Stomach (tissue), 9 donors: ENCODE data around the gene RTCA. TPM values are rescaled to one million over a fixed set of nuclear protein-coding genes. Genes with fewer than 3 reads are reported as not detected.

Source experiments
- DNase-seq, 2 donors: peaks; one replicate each; pipeline versions ENCODE4 v3.0.0 to v3.0.0-alpha.2; 2013 to 2019
- H3K27ac ChIP-seq, 5 donors: fragments of 200-600 bp in 4 of 5; sonication (generic) in 4 of 5; one replicate each; pipeline ENCODE4 v1.5.1; 2013 to 2019; ENCODE audit warnings: mild to moderate bottlenecking in 1 of 5, moderate library complexity in 1 of 5
- H3K27me3 ChIP-seq, 3 donors: fragments of 200-600 bp; sonication (generic); one replicate each; pipeline ENCODE4 v1.5.1; 2017 to 2019; ENCODE audit warnings: mixed run types in 1 of 3
- H3K36me3 ChIP-seq, 4 donors: fragments of 200-600 bp; sonication (generic); 1 replicate in 3 of 4; 2 replicates in 1 of 4; pipeline ENCODE4 v1.5.1; 2016 to 2019
- H3K4me1 ChIP-seq, 4 donors: fragments of 200-600 bp; sonication (generic); one replicate each; pipeline ENCODE4 v1.5.1; 2016 to 2019
- H3K4me3 ChIP-seq, 4 donors: fragments of 200-600 bp; sonication (generic) in 3 of 4; one replicate each; pipeline ENCODE4 v1.5.1; 2016 to 2019; ENCODE audit warnings: mild to moderate bottlenecking in 1 of 4
- H3K9me3 ChIP-seq, 4 donors: fragments of 200-600 bp; sonication (generic); one replicate each; pipeline ENCODE4 v1.5.1; 2016 to 2019
- EP300 ChIP-seq: sonication (generic); formaldehyde crosslinking; IDR thresholded peaks from one replicate; pipeline ENCODE4 v1.6.1; 2017; ENCODE audit warnings: antibody characterized with exemption
- POLR2A ChIP-seq, 4 donors: fragments of 450-650 bp; IDR thresholded peaks; one replicate each; pipeline ENCODE4 v1.6.1; 2016; ENCODE audit warnings: antibody characterized with exemption in 4 of 4, control low read depth in 2 of 4, mild to moderate bottlenecking in 1 of 4, moderate library complexity in 1 of 4
- POLR2AphosphoS5 ChIP-seq, 3 donors: sonication (generic); formaldehyde crosslinking; IDR thresholded peaks; one replicate each; pipeline ENCODE4 v1.6.1; 2016; ENCODE audit warnings: antibody characterized with exemption in 3 of 3
- WGBS, 5 donors: extraction: QIAGEN DNeasy Blood & Tissue Kit in 3 of 5; methylation state at CpG; one replicate each; pipeline versions ENCODE4 v1.1.5 to v1.1.7; 2013 to 2018; 5-methylcytosine and 5-hydroxymethylcytosine counted together
- intact Hi-C: fragments of 100-400 bp; cut with DNase I; formaldehyde crosslinking; loops from one replicate; pipeline ENCODE4 v1.15.1; 2023; ENCODE audit warnings: low total_unique reads
- polyA plus RNA-seq, 3 donors: library from polyadenylated mRNA; stranded (reverse); fragments of 200-250 nt; gene quantifications; one replicate each; pipeline ENCODE4 v1.2.3, GENCODE V29; 2013
- total RNA-seq, 5 donors: library from RNA; depleted of rRNA; stranded (reverse); fragments of >200 nt; gene quantifications; one replicate each; pipeline versions ENCODE4 v1.1.0 to v1.2.3, GENCODE V29; 2014 to 2016
- TF ChIP-seq, protein P1 (sequence below), 7 experiments: fragments of 450-650 bp in 4 of 7; fragments of 200-600 bp in 3 of 7; sonication (generic) in 3 of 7; IDR thresholded peaks; one replicate each; pipeline ENCODE4 v1.5.1; 2016 to 2019; ENCODE audit warnings: antibody characterized with exemption in 7 of 7, control low read depth in 2 of 7, mild to moderate bottlenecking in 1 of 7
- donor health status: healthy with polysubstance abuse.
- donor health status: Bipolar disorder and iron deficiency.
- donor health status: healthy.

Gene RTCA
- total and polyA plus RNA-seq, 8 donors = 16.5 to 51.9 (median 22.3) TPM

DNA sequence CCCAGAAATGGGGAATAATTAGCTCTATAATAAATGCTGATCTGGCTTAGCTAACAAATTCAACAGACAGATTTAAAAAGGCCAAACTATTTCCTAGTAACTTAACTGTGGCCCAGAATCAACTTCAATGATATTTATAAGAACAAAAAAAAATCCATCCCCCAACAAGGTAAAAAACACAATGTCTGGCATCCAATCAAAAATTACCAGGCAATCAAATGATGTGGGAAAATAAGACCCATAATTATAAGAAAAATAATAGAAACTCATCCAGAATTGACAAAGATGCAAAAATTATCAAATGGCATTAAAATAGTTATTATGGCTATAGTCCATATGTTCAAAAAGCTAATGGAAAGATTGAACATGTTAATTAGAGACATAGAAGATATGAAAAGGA lies 43.8 kb downstream of the RTCA start:
- Histone ChIP-seq H3K4me3 (no peak overlapping the region), H3K36me3 (no peaks in the 10 kb centered on the region), H3K27me3 (no peaks in the 10 kb centered on the region), H3K4me1 (no peaks in the 10 kb centered on the region), H3K9me3 (no peaks in the 10 kb centered on the region), H3K27ac (no peak overlapping the region)
- TF ChIP-seq POLR2AphosphoS5 (IDR thresholded peaks at IDR 0.05) (no peak), POLR2A (IDR thresholded peaks at IDR 0.05) (no peak), EP300 (no peak)
- TF ChIP-seq, protein P1, sequence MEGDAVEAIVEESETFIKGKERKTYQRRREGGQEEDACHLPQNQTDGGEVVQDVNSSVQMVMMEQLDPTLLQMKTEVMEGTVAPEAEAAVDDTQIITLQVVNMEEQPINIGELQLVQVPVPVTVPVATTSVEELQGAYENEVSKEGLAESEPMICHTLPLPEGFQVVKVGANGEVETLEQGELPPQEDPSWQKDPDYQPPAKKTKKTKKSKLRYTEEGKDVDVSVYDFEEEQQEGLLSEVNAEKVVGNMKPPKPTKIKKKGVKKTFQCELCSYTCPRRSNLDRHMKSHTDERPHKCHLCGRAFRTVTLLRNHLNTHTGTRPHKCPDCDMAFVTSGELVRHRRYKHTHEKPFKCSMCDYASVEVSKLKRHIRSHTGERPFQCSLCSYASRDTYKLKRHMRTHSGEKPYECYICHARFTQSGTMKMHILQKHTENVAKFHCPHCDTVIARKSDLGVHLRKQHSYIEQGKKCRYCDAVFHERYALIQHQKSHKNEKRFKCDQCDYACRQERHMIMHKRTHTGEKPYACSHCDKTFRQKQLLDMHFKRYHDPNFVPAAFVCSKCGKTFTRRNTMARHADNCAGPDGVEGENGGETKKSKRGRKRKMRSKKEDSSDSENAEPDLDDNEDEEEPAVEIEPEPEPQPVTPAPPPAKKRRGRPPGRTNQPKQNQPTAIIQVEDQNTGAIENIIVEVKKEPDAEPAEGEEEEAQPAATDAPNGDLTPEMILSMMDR (IDR thresholded peaks at IDR 0.05) = no peak
- intact Hi-C loops = no loop called here
- DNase-seq = no peak

- TF ChIP-seq, protein P1 (IDR thresholded peaks at IDR 0.05) = no peak
- TF ChIP-seq EP300 (no peak), POLR2A (IDR thresholded peaks at IDR 0.05) (no peak), POLR2AphosphoS5 (IDR thresholded peaks at IDR 0.05) (no peak)
- intact Hi-C loops = no loop called here
- 66 to 78% (median 68%) methylated on average over 4 of the region's 4 CpGs for WGBS, 5 donors
- no peaks in the 10 kb centered on the region for H3K4me1 ChIP-seq
- DNase-seq = no peak
- H3K36me3 ChIP-seq = no peaks in the 10 kb centered on the region
- H3K27ac ChIP-seq = no peak overlapping the region
- H3K27me3 ChIP-seq = no peaks in the 10 kb centered on the region
- no peak overlapping the region for H3K4me3 ChIP-seq
- peaks cover 0 to 12% (median 4%) of the 10 kb centered on the region in 4 donors for H3K9me3 ChIP-seq
Observed at GRCh38 chr1:100313382-100313781, 47.4 kb downstream of the RTCA start.

DNA sequence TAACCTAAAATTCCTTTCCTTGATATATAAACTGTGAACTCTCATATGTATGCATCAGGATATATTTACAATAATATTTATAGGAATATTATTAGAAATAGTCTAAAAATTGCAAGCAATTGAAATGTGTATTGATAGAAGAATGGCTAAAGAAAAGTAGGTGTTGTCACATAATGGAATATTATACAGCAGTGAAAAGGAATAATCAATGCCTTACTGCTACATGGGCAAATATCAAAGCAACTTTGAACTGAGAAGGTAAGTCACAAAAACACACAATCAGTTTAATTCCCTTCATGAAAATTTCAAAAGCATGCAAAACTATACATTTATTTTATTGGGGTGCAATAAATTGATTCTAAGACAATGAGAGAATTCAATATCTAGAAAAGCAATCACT lies 50.6 kb downstream of the RTCA start:
- H3K4me1 ChIP-seq = no peaks in the 10 kb centered on the region
- no peak overlapping the region for H3K27ac ChIP-seq
- intact Hi-C loops = no loop called here
- H3K36me3 ChIP-seq = no peaks in the 10 kb centered on the region
- no peak for DNase-seq
- no peak overlapping the region for H3K4me3 ChIP-seq
- TF ChIP-seq POLR2AphosphoS5 (IDR thresholded peaks at IDR 0.05) (no peak), EP300 (no peak)
- TF ChIP-seq, protein P1 (IDR thresholded peaks at IDR 0.05) = no peak
- H3K27me3 ChIP-seq = no peaks in the 10 kb centered on the region
- H3K9me3 ChIP-seq = peaks cover 0 to 27% (median 12%) of the 10 kb centered on the region in 4 donors

DNA sequence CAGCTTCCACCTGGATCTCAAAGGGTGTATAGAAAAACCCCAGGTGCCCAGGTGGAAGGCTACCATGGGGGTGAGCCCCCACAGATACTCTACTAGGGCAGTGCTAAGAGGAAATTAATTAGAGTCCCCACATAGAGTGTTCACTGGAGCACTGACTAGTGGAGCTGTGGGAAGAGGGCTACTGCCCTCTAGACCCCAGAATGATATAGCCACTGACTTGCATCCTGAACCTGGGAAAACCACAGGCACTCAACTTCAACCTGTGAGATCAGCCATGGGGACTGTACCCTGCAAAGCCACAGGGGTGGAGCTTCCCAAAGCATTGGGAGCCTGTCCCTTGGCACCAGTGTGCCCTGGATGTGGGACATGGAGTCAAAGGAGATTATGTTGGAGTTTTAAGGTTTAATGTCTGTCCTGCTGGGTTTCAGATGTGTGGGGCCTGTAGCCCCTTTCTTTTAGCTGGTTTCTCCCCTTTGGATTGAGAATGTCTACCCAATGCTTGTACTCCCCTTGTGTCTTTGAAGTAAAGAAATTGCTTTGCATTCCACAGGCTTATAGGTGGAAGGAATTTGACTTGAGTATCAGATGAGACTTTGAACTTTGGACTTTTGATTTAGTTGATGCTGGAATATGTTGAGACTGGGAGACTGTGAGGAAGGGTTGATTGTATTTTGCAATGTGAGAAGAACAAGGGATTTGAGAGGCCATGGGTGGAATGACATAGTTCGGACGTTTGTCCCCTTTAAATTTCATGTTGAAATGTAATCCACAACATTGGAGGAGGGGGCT lies 54.5 kb downstream of the RTCA start:
- peak in 1 of 2 donors; percentile 7 for DNase-seq
- Histone ChIP-seq H3K36me3 (no peaks in the 10 kb centered on the region), H3K9me3 (peaks cover 0 to 24% (median 11%) of the 10 kb centered on the region in 4 donors), H3K4me1 (peaks cover 5 to 15% (median 7%) of the 10 kb centered on the region in 4 donors), H3K27ac (no peak overlapping the region), H3K4me3 (no peak overlapping the region), H3K27me3 (no peaks in the 10 kb centered on the region)
- intact Hi-C loops = no loop called here
- WGBS, 5 donors = 58 to 77% (median 72%) methylated on average over 2 of the region's 2 CpGs
- TF ChIP-seq POLR2A (IDR thresholded peaks at IDR 0.05) = no peak
- TF ChIP-seq POLR2AphosphoS5 (IDR thresholded peaks at IDR 0.05) = no peak
- TF ChIP-seq, protein P1 (IDR thresholded peaks at IDR 0.05) = no peak
- no peak for TF ChIP-seq EP300
